ENCODE measurements around the gene PTCD2.

DNA sequence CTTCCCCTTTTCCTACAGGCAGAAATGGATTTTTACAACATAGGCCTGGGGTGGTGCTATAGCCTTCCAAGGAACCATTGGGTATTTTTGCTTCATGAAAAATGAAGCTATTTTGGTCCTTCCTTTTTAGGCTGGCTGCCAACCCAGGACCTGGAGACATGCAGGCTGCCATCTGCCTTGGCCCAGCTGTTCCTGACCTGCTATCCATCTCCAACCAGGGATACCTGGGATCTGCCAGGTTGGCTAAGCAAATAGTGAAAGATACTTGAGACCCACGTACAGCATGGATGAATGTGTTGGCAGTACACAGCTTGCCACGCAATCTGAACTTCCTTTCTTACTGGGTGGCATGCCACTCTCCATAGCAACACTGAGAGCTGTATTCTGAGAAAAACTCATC, 31.2 kb upstream of the PTCD2 start:
- TF ChIP-seq, protein P1, sequence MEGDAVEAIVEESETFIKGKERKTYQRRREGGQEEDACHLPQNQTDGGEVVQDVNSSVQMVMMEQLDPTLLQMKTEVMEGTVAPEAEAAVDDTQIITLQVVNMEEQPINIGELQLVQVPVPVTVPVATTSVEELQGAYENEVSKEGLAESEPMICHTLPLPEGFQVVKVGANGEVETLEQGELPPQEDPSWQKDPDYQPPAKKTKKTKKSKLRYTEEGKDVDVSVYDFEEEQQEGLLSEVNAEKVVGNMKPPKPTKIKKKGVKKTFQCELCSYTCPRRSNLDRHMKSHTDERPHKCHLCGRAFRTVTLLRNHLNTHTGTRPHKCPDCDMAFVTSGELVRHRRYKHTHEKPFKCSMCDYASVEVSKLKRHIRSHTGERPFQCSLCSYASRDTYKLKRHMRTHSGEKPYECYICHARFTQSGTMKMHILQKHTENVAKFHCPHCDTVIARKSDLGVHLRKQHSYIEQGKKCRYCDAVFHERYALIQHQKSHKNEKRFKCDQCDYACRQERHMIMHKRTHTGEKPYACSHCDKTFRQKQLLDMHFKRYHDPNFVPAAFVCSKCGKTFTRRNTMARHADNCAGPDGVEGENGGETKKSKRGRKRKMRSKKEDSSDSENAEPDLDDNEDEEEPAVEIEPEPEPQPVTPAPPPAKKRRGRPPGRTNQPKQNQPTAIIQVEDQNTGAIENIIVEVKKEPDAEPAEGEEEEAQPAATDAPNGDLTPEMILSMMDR (conservative IDR thresholded peaks at IDR 0.05; ENCODE audit: low read length) = no peak
- TF ChIP-seq EZH2phosphoT487 (IDR thresholded peaks at IDR 0.05; ENCODE audit: borderline replicate concordance, low read depth, low read length) = no peak
